IPS-15b (cell line): ENCODE measurements around the gene CCR9.

Source experiments
- H3K27me3 ChIP-seq: one replicate; pipeline ENCODE4 v1.6.1; 2013; ENCODE audit warnings: low read length; ENCODE audit not compliant: control insufficient read depth, insufficient read depth
- H3K36me3 ChIP-seq: one replicate; pipeline ENCODE4 v1.6.1; 2013; ENCODE audit warnings: low read length; ENCODE audit not compliant: control insufficient read depth, insufficient read depth
- H3K4me1 ChIP-seq: one replicate; pipeline ENCODE4 v1.6.1; 2013; ENCODE audit warnings: mild to moderate bottlenecking, low read length; ENCODE audit not compliant: control insufficient read depth, insufficient read depth
- H3K4me3 ChIP-seq: one replicate; pipeline ENCODE4 v1.5.1; 2013; ENCODE audit warnings: low read depth, low read length
- H3K9ac ChIP-seq: one replicate; pipeline ENCODE4 v1.6.1; 2013; ENCODE audit warnings: low read depth, mild to moderate bottlenecking, low read length
- H3K9me3 ChIP-seq: one replicate; pipeline ENCODE4 v1.6.1; 2013; ENCODE audit warnings: mild to moderate bottlenecking, low read length; ENCODE audit not compliant: control insufficient read depth, insufficient read depth

Gene CCR9

DNA sequence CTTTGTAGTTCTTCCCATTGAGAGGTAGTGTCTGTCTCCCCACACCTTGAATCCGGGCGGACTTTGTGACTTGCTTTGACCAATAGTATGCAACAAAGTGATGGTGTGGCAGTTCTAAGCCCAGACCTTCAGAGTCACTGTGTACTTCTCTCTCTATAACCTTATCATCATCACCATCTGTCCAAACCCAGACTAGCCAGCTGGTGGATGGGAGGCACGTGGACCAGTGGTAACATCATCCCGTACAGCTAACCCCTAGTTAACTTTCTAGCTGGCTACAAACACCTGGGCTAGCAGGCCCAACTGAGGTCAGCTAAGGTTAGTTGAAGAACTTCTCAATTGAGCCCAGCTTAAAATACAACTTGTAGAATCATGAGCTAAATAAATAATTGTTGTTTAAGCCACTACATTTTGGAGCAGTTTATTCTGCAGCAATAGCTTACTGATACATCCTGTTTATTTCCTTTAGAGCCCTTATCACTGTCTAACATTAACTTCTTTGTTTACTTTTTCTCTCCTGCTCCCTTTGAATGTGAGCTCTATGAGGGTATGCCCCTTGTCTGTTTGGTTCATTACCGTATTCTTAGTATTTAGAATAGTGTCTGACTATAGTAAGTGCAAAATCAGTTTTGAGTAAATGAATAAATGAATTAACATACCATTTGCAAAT, 11.5 kb upstream of the CCR9 start:
- Histone ChIP-seq H3K4me1 (no peaks in the 10 kb centered on the region), H3K9me3 (no peaks in the 10 kb centered on the region), H3K27me3 (no peaks in the 10 kb centered on the region), H3K36me3 (no peaks in the 10 kb centered on the region), H3K9ac (no peak overlapping the region), H3K4me3 (no peak overlapping the region)

DNA sequence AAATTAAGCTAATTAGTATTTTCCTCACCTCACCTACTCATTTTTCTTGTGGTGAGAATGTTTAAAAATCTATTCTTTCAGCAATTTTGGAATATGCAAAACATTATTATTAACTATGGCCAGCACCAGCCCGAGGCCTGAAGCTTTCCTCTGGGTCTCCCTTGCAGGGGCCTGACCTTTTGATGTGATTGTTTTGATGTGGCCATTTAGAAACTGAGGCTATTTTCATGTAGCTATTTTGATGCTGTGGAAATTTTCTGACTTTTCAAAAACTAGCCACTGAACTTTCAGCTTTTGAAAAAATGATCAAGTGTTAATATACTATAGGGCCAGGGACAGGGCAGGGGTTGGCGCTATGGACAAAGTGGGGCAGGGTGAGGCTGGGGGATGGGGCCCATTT, 8.2 kb upstream of the CCR9 start:
- no peak overlapping the region for H3K9ac ChIP-seq
- no peaks in the 10 kb centered on the region for H3K27me3 ChIP-seq

DNA sequence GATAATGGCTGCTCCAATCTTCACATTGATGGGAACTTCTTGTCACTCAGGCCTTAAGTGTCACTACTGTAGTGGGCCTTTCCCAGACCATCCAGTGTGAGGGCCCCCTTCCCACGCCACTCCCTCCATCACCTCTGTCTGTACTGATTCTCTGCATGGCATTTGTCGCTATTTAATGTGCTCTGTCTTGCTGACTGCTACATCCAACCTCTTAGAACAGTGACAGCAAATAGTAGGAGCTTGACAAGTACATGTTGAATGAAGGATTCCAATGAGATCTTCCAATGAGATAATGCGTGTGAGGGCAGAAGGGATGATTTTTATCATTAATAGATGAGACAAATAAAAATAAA, 5.6 kb upstream of the CCR9 start:
- H3K36me3 ChIP-seq, result no peaks in the 10 kb centered on the region
- H3K9me3 ChIP-seq, result no peaks in the 10 kb centered on the region
- no peak overlapping the region for H3K4me3 ChIP-seq
- no peak overlapping the region for H3K9ac ChIP-seq
- peaks cover 2% of the 10 kb centered on the region for H3K4me1 ChIP-seq
- H3K27me3 ChIP-seq, result peaks cover 2% of the 10 kb centered on the region

More for the DNA sequence above, 8.2 kb upstream of the CCR9 start:
- Histone ChIP-seq H3K4me3 (no peak overlapping the region), H3K9me3 (no peaks in the 10 kb centered on the region), H3K36me3 (no peaks in the 10 kb centered on the region), H3K4me1 (no peaks in the 10 kb centered on the region)

DNA sequence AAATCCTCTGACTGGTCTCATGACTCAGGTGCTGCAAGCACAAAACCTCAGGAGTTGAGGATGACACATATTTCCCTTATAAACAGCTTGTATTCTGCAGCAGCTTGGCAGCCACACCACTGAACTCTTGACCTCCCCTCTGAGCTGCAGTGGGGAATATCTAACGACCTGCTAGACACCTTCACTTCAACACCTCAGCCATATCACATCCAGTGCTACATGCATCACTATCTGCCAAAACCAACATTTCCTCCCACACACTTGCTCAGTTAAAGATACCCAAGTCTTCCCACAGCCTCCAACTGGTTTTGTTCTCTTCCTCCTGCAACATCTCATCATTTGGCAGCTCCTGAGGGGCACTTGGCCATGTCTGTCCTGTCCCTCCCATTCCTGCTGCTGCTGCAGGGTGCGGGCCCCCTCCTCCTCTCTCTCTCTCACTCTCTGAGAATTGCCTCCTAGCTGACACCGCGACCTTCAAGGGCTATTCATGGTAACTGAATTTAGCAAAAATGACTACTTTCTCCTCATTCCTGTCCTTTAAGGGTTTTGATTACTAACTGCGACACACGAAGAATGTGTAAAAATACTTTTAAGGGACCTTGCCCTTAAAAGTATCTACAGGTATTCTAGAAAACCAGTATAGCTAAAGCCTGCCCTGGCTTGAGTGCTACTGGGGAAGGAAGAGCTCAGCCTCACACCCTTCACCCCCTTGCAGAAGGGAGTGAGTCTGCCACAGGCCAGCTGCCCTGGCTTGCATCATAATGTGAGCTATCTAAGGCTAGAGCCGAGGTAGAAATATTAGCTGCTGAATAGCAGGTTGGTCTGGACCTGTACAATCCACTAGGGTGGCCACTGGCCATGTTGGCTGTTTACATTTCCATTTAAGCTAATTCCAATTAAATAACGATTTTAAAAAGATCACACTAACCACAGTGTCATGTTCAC, 5.0 kb upstream of the CCR9 start:
- Histone ChIP-seq H3K36me3 (no peaks in the 10 kb centered on the region), H3K4me3 (no peak overlapping the region), H3K4me1 (peaks cover 7% of the 10 kb centered on the region), H3K27me3 (peaks cover 2% of the 10 kb centered on the region), H3K9ac (no peak overlapping the region), H3K9me3 (no peaks in the 10 kb centered on the region)

DNA sequence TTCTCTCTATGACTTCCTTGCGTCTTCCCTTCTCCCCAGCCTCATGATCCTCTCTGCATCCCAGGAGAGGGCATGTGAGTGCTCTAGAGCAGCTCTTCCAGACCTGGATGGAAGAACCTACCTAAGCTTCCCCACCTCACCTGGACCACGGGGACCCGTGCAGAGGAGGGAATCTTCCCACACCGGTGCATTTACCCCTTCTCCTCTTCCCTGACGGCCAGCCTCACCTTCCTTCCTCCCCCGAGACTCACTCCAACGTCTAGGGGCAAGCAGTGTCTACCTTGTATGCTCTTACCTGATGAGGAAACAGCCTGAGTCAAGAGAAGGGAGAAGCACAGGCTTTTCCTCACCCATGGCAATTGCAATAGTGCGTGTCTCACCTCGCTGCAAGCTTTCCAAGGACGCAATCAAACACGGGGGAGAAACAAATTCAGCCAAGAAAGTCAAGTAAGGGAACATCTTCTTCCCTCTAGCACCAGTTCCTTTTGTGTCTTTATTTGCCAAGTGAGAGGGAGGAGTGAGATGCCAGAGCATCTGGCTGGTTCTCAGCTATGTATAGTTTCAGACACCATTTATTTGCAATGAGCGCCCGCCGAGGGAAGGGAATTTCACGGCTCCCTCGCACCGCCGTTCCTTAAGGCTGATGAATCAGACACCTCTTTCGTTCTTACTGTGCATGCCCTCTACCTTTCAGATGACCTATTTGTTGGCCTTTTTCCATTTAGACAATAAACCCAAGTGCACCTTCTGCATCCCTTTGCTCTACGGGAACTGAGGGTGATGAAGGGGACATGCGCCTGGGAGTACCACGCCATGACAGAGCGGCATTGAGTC, 1.8 kb upstream of the CCR9 start:
- H3K4me3 ChIP-seq, result no peak overlapping the region
- H3K9me3 ChIP-seq, result no peaks in the 10 kb centered on the region
- H3K27me3 ChIP-seq, result peaks cover 2% of the 10 kb centered on the region
- no peaks in the 10 kb centered on the region for H3K36me3 ChIP-seq
- H3K4me1 ChIP-seq, result peaks cover 7% of the 10 kb centered on the region
- no peak overlapping the region for H3K9ac ChIP-seq

DNA sequence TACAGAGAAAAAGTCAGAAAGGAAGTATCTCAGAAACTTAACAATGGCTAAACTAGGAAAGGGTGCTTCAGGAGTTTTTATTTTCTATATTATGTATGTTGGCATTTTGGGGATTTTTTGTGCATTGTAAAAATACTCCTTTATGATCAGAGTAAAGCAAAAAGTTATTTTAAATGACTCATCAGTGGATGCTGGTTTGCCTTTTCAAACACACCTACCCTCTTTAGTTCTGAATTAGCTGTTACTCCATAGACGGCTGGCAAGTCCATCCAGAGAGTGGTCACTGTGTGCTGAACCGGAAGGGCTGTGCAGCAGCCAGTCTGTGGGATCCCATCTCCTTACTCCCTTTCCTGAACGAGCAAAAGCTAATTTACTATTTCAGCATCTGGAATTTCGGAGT, 942 bp downstream of the CCR9 start:
- no peak overlapping the region for H3K9ac ChIP-seq
- peaks cover 7% of the 10 kb centered on the region for H3K4me1 ChIP-seq

DNA sequence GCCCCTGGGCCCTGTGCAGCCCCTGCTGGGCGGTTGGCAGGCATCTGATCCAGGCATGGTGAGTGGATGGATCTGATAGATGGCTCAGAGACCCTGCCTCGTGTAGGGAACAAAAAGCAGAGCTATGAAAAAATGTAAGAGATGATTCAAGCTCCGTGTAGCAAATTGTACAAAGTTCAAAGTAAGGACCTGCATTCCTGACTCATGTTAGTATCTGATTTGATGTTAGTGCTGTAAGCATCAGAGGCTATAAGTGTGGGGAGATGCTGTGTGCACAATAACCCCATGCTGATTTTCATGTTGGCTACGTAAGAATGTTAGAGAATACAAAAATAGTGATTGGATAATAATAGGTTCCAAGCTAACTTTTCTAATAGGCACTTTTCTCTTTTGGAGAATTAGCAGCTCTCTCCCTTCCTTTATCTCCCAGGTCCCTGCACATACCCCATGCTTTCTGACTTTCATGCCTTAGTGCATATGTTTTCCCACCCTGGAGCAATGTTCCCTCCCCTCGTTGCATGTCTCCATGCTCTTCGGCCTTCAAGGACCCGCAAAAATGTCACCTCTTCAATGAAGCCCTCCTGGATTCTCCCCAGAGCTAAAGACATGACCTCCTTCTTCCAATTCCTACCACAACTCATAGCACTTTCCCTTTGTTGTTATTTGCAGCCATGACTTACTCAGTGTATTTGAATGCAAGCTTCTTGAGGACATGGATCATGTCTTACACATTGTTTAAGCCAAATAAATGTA, 1.6 kb downstream of the CCR9 start:
- Histone ChIP-seq H3K36me3 (no peaks in the 10 kb centered on the region), H3K9me3 (no peaks in the 10 kb centered on the region), H3K9ac (no peak overlapping the region), H3K4me1 (peaks cover 7% of the 10 kb centered on the region), H3K27me3 (peaks cover 2% of the 10 kb centered on the region), H3K4me3 (no peak overlapping the region)

More for the DNA sequence above, 942 bp downstream of the CCR9 start:
- Histone ChIP-seq H3K9me3 (no peaks in the 10 kb centered on the region), H3K36me3 (no peaks in the 10 kb centered on the region), H3K4me3 (no peak overlapping the region), H3K27me3 (peaks cover 2% of the 10 kb centered on the region)

DNA sequence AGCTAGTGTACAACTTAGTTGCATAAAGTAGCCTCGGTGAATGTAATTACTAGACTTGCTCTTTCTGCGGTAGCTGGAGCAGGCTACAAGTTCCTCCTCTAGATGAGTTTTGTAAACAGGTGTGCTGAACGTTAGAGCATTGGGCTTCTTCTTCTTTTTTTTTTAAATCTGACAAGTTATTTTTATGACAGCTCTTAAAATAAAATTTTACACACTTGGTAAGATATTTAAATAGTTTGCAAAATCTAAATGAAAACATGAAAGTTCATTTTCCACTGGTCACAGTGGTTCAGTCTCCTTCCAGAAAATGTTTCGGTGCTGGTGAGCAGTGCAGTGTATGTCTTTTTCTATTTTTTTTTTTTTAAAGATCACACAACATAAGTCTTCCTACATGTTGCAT, 3.0 kb downstream of the CCR9 start:
- Histone ChIP-seq H3K4me1 (peaks cover 8% of the 10 kb centered on the region), H3K36me3 (no peaks in the 10 kb centered on the region), H3K27me3 (no peaks in the 10 kb centered on the region), H3K9ac (no peak overlapping the region), H3K9me3 (no peaks in the 10 kb centered on the region), H3K4me3 (no peak overlapping the region)

DNA sequence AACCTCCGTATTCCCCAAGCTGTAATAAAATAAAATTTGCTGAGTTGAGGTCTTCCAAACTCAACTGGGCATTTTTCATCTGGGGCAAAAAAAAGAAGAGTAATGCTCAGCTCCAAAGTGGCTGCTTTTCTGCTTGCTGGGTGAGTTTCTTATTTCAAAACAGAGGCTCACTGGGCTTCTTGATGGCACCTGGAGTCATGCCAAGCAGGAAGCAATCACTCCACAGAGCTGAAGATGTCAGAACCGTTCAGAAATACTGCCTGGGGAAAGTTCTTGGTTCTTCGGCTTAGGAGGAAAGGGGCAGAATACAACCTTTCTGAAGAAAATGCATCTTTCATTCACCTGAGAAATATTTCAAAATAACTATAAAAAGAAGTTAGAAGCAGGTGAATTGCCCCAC, 4.1 kb downstream of the CCR9 start:
- Histone ChIP-seq H3K9ac (no peak overlapping the region), H3K4me3 (no peak overlapping the region), H3K27me3 (no peaks in the 10 kb centered on the region), H3K9me3 (no peaks in the 10 kb centered on the region), H3K4me1 (peaks cover 9% of the 10 kb centered on the region), H3K36me3 (no peaks in the 10 kb centered on the region)

DNA sequence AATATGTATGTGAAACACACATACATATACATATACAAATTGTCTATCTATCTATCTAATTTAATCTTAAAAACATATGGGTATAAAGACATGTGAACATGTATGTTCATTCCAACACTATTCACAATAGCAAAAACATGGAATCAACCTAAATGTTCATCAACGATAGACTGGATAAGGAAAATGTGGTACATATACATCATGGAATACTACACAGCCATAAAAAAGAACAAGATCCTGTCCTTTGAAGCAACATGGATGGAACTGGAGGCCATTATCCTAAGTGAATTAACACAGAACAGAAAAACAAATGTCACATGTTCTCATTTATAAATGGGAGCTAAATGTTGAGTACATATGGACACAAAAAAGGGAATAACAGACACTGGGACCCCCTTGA, 5.8 kb downstream of the CCR9 start:
- no peaks in the 10 kb centered on the region for H3K9me3 ChIP-seq
- H3K4me1 ChIP-seq, result peaks cover 2% of the 10 kb centered on the region
- H3K27me3 ChIP-seq, result no peaks in the 10 kb centered on the region
- H3K9ac ChIP-seq, result no peak overlapping the region
- no peak overlapping the region for H3K4me3 ChIP-seq
- H3K36me3 ChIP-seq, result no peaks in the 10 kb centered on the region

DNA sequence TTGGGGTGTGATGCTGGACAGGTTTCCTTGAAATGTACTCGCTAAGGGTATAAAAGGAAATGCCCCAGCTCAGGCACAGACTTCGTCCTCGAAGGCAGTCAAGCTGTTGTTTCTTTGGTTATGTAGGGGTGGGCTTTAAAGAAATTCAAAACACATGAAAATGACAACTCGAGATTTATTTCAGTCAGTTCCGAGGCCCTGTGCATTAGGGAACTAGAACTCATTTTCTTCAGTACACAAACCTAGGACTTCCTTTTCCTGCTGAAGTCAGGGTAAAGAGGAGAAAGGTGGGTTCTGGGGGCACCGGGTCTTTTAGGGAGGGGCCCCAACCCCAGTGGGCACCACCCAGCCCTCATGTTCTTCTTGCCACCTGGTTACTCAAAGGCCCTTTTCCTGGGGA, 7.7 kb downstream of the CCR9 start:
- no peaks in the 10 kb centered on the region for H3K36me3 ChIP-seq
- H3K27me3 ChIP-seq, result no peaks in the 10 kb centered on the region
- H3K9me3 ChIP-seq, result no peaks in the 10 kb centered on the region
- peaks cover 2% of the 10 kb centered on the region for H3K4me1 ChIP-seq
- H3K4me3 ChIP-seq, result no peak overlapping the region
- H3K9ac ChIP-seq, result no peak overlapping the region
